Endothelial cell of umbilical vein (primary cell): Measurements from ENCODE around the gene FAM114A2.

Experiments used
- EZH2 ChIP-seq: IDR thresholded peaks from 2 replicates; pipeline ENCODE4 v1.6.1; 2012; ENCODE audit warnings: borderline replicate concordance, low read depth, mild to moderate bottlenecking, moderate library complexity, low read length, inconsistent platforms; ENCODE audit not compliant: severe bottlenecking
- GATA2 ChIP-seq: IDR thresholded peaks from 2 replicates; pipeline ENCODE4 v1.7.0; 2011; ENCODE audit warnings: low read depth, mild to moderate bottlenecking, moderate library complexity, mixed read lengths, low read length; ENCODE audit not compliant: insufficient read length, insufficient read depth
- JUN ChIP-seq: IDR thresholded peaks from 2 replicates; pipeline ENCODE4 v1.6.1; 2011; ENCODE audit warnings: borderline replicate concordance, low read depth; ENCODE audit not compliant: insufficient read length, insufficient read depth
- MYC ChIP-seq: IDR thresholded peaks from one replicate; pipeline ENCODE4 v1.6.1; 2011; ENCODE audit warnings: mild to moderate bottlenecking, low read depth, low read length
- POLR2A ChIP-seq: IDR thresholded peaks from 2 replicates; pipeline ENCODE4 v1.6.1; 2012; ENCODE audit warnings: low read depth, mild to moderate bottlenecking, control low read depth, low read length
- TF ChIP-seq, protein P1 (sequence below), 2 donors: IDR thresholded peaks; 1 replicate in 1 of 2; 2 replicates in 1 of 2; pipeline ENCODE4 v1.5.1; 2011; ENCODE audit warnings: low read length in 2 of 2, mild to moderate bottlenecking in 2 of 2, moderate library complexity in 2 of 2, control low read depth in 1 of 2, inconsistent platforms in 1 of 2, low read depth in 1 of 2; ENCODE audit not compliant: insufficient read depth in 1 of 2; ENCODE audit errors: extremely low read depth in 1 of 2
- TF ChIP-seq, protein P2 (sequence below): IDR thresholded peaks from 2 replicates; pipeline ENCODE4 v1.6.1; 2011; ENCODE audit not compliant: insufficient read depth, insufficient read length

DNA sequence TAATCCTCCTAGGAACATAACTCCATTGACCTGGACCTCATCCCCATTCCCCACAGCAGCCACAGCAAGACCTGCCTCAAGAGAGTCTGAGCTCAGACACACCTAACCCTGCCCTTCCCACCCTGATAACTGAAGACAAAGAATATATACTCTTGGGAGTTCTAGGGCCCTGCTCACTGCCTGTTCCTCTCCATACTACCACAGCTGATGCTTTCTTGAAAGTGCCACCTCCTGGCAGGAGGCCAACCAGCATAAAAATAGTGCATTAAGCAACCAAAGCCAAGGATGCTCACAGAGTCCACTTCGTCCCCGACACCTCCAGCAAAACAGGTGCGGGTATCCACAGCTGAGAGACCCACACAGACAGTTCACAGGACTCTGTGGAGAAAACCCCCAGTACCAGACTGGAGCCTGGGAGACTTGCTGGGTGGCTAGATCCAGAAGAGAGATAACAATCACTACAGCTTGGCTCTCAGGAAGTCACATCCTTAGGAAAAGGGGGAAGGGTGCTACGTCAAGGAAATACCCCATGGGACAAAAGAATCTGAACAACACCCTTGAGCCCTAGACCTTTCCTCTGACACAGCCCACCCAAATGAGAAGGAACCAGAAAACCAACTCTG lies 23.5 kb downstream of the FAM114A2 start:
- TF ChIP-seq, protein P1, sequence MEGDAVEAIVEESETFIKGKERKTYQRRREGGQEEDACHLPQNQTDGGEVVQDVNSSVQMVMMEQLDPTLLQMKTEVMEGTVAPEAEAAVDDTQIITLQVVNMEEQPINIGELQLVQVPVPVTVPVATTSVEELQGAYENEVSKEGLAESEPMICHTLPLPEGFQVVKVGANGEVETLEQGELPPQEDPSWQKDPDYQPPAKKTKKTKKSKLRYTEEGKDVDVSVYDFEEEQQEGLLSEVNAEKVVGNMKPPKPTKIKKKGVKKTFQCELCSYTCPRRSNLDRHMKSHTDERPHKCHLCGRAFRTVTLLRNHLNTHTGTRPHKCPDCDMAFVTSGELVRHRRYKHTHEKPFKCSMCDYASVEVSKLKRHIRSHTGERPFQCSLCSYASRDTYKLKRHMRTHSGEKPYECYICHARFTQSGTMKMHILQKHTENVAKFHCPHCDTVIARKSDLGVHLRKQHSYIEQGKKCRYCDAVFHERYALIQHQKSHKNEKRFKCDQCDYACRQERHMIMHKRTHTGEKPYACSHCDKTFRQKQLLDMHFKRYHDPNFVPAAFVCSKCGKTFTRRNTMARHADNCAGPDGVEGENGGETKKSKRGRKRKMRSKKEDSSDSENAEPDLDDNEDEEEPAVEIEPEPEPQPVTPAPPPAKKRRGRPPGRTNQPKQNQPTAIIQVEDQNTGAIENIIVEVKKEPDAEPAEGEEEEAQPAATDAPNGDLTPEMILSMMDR (IDR thresholded peaks at IDR 0.05; ENCODE audit: extremely low read depth in 1 of 2, insufficient read depth in 1 of 2, low read depth in 1 of 2, low read length in 2 of 2), result no peak
- no peak for TF ChIP-seq POLR2A
- TF ChIP-seq EZH2, result no peak
- TF ChIP-seq GATA2, result peak; percentile 55
- TF ChIP-seq, protein P2, sequence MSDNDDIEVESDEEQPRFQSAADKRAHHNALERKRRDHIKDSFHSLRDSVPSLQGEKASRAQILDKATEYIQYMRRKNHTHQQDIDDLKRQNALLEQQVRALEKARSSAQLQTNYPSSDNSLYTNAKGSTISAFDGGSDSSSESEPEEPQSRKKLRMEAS, result no peak
- TF ChIP-seq MYC, result no peak
- TF ChIP-seq JUN, result no peak
